Activated CD8-positive, alpha-beta memory T cell treated with anti-CD3 and anti-CD28 coated beads for 48 hours (primary cell): Measurements from ENCODE around the gene AADAC.
"Not testable (repeated sequence)": the region's sequence is repeated elsewhere in the genome, so short reads cannot be mapped to it uniquely, and the experiment has no call there.

ENCODE experiments used
- DNase-seq, 3 experiments: peaks; one replicate each; pipeline ENCODE4 v3.0.0-alpha.2; 2020; ENCODE audit warnings: low read depth in 2 of 3, low spot score in 2 of 3

Gene AADAC

GRCh38 chr3:151852074-151852811, 38.3 kb downstream of the AADAC start:
- DNase-seq: no peak

GRCh38 chr3:151856118-151856517, 42.2 kb downstream of the AADAC start:
- DNase-seq: no peak

GRCh38 chr3:151856641-151857040, 42.7 kb downstream of the AADAC start:
- DNase-seq: no peak

GRCh38 chr3:151859233-151859673, 45.3 kb downstream of the AADAC start:
- DNase-seq: no peak

- DNase-seq: no peak
Measured at GRCh38 chr3:151859905-151860304, 46.0 kb downstream of the AADAC start.

GRCh38 chr3:151863611-151864010, 49.7 kb downstream of the AADAC start:
- DNase-seq: no peak

- DNase-seq: no peak
Measured at GRCh38 chr3:151864423-151865101, 50.6 kb downstream of the AADAC start.

- DNase-seq: no peak
Measured at GRCh38 chr3:151866711-151867410, 52.9 kb downstream of the AADAC start.

- no peak for DNase-seq
Measured at GRCh38 chr3:151867666-151868065, 53.8 kb downstream of the AADAC start.

- no peak for DNase-seq
Measured at GRCh38 chr3:151869181-151869580, 55.3 kb downstream of the AADAC start.

GRCh38 chr3:151871639-151872468, 57.9 kb downstream of the AADAC start:
- no peak for DNase-seq

GRCh38 chr3:151873398-151873797, 59.5 kb downstream of the AADAC start, which contains the start of gene SUCNR1:
TSS of gene SUCNR1 (plus strand) at chr3:151873643. CDS start at chr3:151879893, 6,250 bp downstream.
- DNase-seq: no peak

GRCh38 chr3:151874079-151874478, 60.2 kb downstream of the AADAC start:
- DNase-seq: not testable (repeated sequence)

- no peak for DNase-seq
Measured at GRCh38 chr3:151875759-151876158, 61.8 kb downstream of the AADAC start.

- DNase-seq: no peak
Measured at GRCh38 chr3:151877269-151877668, 63.4 kb downstream of the AADAC start.
